Neuronal stem cell (in vitro differentiated cells): ENCODE results near the gene SH3PXD2B.

Experiments used
- DNase-seq: peaks from one replicate; pipeline ENCODE4 v3.0.0-alpha.2; 2013; ENCODE audit warnings: low spot score
- H2AFZ ChIP-seq: one replicate; pipeline ENCODE4 v1.6.1; 2013; ENCODE audit warnings: mild to moderate bottlenecking, low read length, inconsistent platforms
- H2AK5ac ChIP-seq: 2 replicates; pipeline ENCODE4 v1.6.1; 2013; ENCODE audit warnings: low read depth, mild to moderate bottlenecking, inconsistent platforms, low read length, moderate library complexity, mixed read lengths
- H2BK120ac ChIP-seq: 2 replicates; pipeline ENCODE4 v1.6.1; 2013; ENCODE audit warnings: low read depth, mild to moderate bottlenecking, inconsistent platforms, low read length, moderate library complexity, mixed read lengths
- H2BK12ac ChIP-seq: one replicate; pipeline ENCODE4 v1.6.1; 2013; ENCODE audit warnings: low read length, inconsistent platforms
- H2BK15ac ChIP-seq: 2 replicates; pipeline ENCODE4 v1.6.1; 2013; ENCODE audit warnings: mild to moderate bottlenecking, low read length, inconsistent platforms, mixed read lengths
- H2BK5ac ChIP-seq: one replicate; pipeline ENCODE4 v1.6.1; 2013; ENCODE audit warnings: inconsistent platforms, mild to moderate bottlenecking, low read length, moderate library complexity
- H3K14ac ChIP-seq: one replicate; pipeline ENCODE4 v1.6.1; 2013; ENCODE audit warnings: low read length, inconsistent platforms
- H3K18ac ChIP-seq: 2 replicates; pipeline ENCODE4 v1.6.1; 2013; ENCODE audit warnings: low read length, inconsistent platforms
- H3K23ac ChIP-seq: 2 replicates; pipeline ENCODE4 v1.6.1; 2013; ENCODE audit warnings: low read depth, mild to moderate bottlenecking, mixed read lengths, low read length, inconsistent platforms; ENCODE audit not compliant: poor library complexity
- H3K27ac ChIP-seq: replicated peaks from 3 replicates; pipeline ENCODE4 v1.5.1; 2013; ENCODE audit warnings: low read length, inconsistent platforms
- H3K27me3 ChIP-seq, 3 experiments: 2 replicates each; pipeline ENCODE4 v1.6.1; 2013; ENCODE audit warnings: low read length in 3 of 3, mild to moderate bottlenecking in 2 of 3, inconsistent platforms in 1 of 3, low read depth in 1 of 3, mixed read lengths in 1 of 3, moderate library complexity in 1 of 3; ENCODE audit not compliant: control insufficient read depth in 3 of 3, insufficient read depth in 3 of 3
- H3K36me3 ChIP-seq, 2 donors: replicated peaks in 1 of 2; 2 replicates each; pipeline ENCODE4 v1.6.1; 2013; ENCODE audit warnings: low read length in 2 of 2; ENCODE audit not compliant: control insufficient read depth in 2 of 2, insufficient read depth in 2 of 2
- H3K4ac ChIP-seq: 2 replicates; pipeline ENCODE4 v1.6.1; 2013; ENCODE audit warnings: inconsistent platforms, mild to moderate bottlenecking, low read length, moderate library complexity
- H3K4me1 ChIP-seq, 2 donors: 1 replicate in 1 of 2; 2 replicates in 1 of 2; pipeline ENCODE4 v1.6.1; 2013; ENCODE audit warnings: low read length in 2 of 2, low read depth in 1 of 2; ENCODE audit not compliant: control insufficient read depth in 2 of 2, insufficient read depth in 1 of 2
- H3K4me2 ChIP-seq: one replicate; pipeline ENCODE4 v1.6.1; 2013; ENCODE audit warnings: mild to moderate bottlenecking, low read length, inconsistent platforms; ENCODE audit not compliant: insufficient read depth, poor library complexity, severe bottlenecking
- H3K4me3 ChIP-seq, 2 donors: 2 replicates each; pipeline ENCODE4 v1.5.1; 2013; ENCODE audit warnings: low read length in 2 of 2, mild to moderate bottlenecking in 2 of 2, inconsistent platforms in 1 of 2, moderate library complexity in 1 of 2
- H3K79me1 ChIP-seq: one replicate; pipeline ENCODE4 v1.6.1; 2013; ENCODE audit warnings: low read depth, mild to moderate bottlenecking, inconsistent platforms, low read length, moderate library complexity
- H3K9ac ChIP-seq: one replicate; pipeline ENCODE4 v1.6.1; 2013; ENCODE audit warnings: mild to moderate bottlenecking, low read depth, low read length, inconsistent platforms; ENCODE audit not compliant: poor library complexity
- H3K9me3 ChIP-seq, 2 donors: replicated peaks in 1 of 2; 2 replicates each; pipeline versions ENCODE3 to v1.6.1; 2013; ENCODE audit warnings: low read length in 2 of 2, mild to moderate bottlenecking in 2 of 2, inconsistent platforms in 1 of 2, low read depth in 1 of 2, mixed read lengths in 1 of 2, moderate library complexity in 1 of 2; ENCODE audit not compliant: control insufficient read depth in 2 of 2, insufficient read depth in 1 of 2
- H4K8ac ChIP-seq: one replicate; pipeline ENCODE4 v1.6.1; 2013; ENCODE audit warnings: low read depth, mild to moderate bottlenecking, inconsistent platforms, low read length, moderate library complexity
- H4K91ac ChIP-seq: one replicate; pipeline ENCODE4 v1.6.1; 2013; ENCODE audit warnings: low read length, low read depth, mild to moderate bottlenecking, inconsistent platforms; ENCODE audit not compliant: poor library complexity
- WGBS, 2 donors: extraction: QIAGEN DNeasy Blood & Tissue Kit; methylation state at CpG; one replicate each; pipeline ENCODE4 v1.1.7; 2013; ENCODE audit warnings: missing lambda C conversion rate in 2 of 2, mixed read lengths in 1 of 2; ENCODE audit not compliant: insufficient read length in 2 of 2, insufficient replicate concordance in 1 of 2; ENCODE audit errors: extremely low coverage in 2 of 2; 5-methylcytosine and 5-hydroxymethylcytosine counted together

The SH3PXD2B gene

GRCh38 chr5:172423379-172424110 lies 30.8 kb downstream of the SH3PXD2B start:
- Histone ChIP-seq H2BK5ac (no peak overlapping the region), H2BK12ac (no peak overlapping the region), H3K18ac (no peak overlapping the region), H3K4ac (no peak overlapping the region), H3K4me3 (no peak overlapping the region), H2AFZ (no peak overlapping the region), H3K14ac (no peak overlapping the region), H2BK120ac (no peak overlapping the region), H2BK15ac (no peak overlapping the region), H3K23ac (no peak overlapping the region), H3K9me3 (no peaks in the 10 kb centered on the region), H4K8ac (no peak overlapping the region), H3K27me3 (no peaks in the 10 kb centered on the region), H4K91ac (no peak overlapping the region), H2AK5ac (no peak overlapping the region), H3K27ac (no peak overlapping the region), H3K9ac (no peak overlapping the region), H3K4me2 (no peak overlapping the region), H3K36me3 (peaks cover 17 to 87% of the 10 kb centered on the region in 2 donors), H3K79me1 (peaks cover 11% of the 10 kb centered on the region), H3K4me1 (peaks cover 0 to 11% of the 10 kb centered on the region in 2 donors)
- WGBS, 2 donors, result no CpG with 5 or more reads among the region's 20 CpGs
- no peak for DNase-seq

GRCh38 chr5:172422255-172422654 lies 32.1 kb downstream of the SH3PXD2B start:
- no peak overlapping the region for H3K4me3 ChIP-seq
- H2BK120ac ChIP-seq, result no peak overlapping the region
- H3K14ac ChIP-seq, result no peak overlapping the region
- peaks cover 19 to 90% of the 10 kb centered on the region in 2 donors for H3K36me3 ChIP-seq
- no peak overlapping the region for H2AK5ac ChIP-seq
- no peak overlapping the region for H3K18ac ChIP-seq
- H3K79me1 ChIP-seq, result peaks cover 11% of the 10 kb centered on the region
- no peak overlapping the region for H3K27ac ChIP-seq
- H3K9me3 ChIP-seq, result no peaks in the 10 kb centered on the region
- no peaks in the 10 kb centered on the region for H3K27me3 ChIP-seq
- peaks cover 0 to 11% of the 10 kb centered on the region in 2 donors for H3K4me1 ChIP-seq
- no peak overlapping the region for H3K9ac ChIP-seq
- no peak for DNase-seq
- H4K91ac ChIP-seq, result no peak overlapping the region
- WGBS, 2 donors, result no CpG with 5 or more reads among the region's 10 CpGs
- no peak overlapping the region for H3K4ac ChIP-seq
- no peak overlapping the region for H3K4me2 ChIP-seq
- H4K8ac ChIP-seq, result no peak overlapping the region
- H2AFZ ChIP-seq, result no peak overlapping the region
- H2BK5ac ChIP-seq, result no peak overlapping the region
- H2BK12ac ChIP-seq, result no peak overlapping the region
- no peak overlapping the region for H2BK15ac ChIP-seq
- no peak overlapping the region for H3K23ac ChIP-seq

DNA sequence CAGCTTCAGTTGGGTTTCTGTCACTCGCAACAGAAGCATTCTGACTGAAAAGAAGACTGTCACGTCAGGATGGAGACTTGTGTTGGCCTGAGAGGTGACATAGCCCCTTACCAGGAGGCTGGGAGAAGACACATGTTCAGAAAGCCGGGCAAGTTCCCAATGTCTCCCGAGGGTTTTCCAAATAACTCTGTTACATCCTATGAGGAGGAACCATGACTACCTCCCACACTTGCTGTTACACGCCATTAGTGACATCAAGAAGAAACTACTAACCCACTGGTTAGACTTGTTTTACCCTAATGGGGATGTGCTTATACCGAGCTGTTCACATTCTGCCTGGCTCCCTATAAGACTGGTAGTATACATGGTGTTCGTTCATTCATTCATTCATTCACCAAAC lies 33.3 kb downstream of the SH3PXD2B start:
- WGBS, 2 donors, result no CpG with 5 or more reads among the region's 7 CpGs
- H3K9me3 ChIP-seq, result no peaks in the 10 kb centered on the region
- no peak overlapping the region for H2BK12ac ChIP-seq
- H3K14ac ChIP-seq, result no peak overlapping the region
- no peak overlapping the region for H2BK5ac ChIP-seq
- no peak overlapping the region for H3K9ac ChIP-seq
- H3K4ac ChIP-seq, result no peak overlapping the region
- no peak for DNase-seq
- no peak overlapping the region for H2AK5ac ChIP-seq
- H3K27me3 ChIP-seq, result no peaks in the 10 kb centered on the region
- H2BK15ac ChIP-seq, result no peak overlapping the region
- H3K18ac ChIP-seq, result no peak overlapping the region
- H3K4me3 ChIP-seq, result no peak overlapping the region
- no peak overlapping the region for H2AFZ ChIP-seq
- H3K27ac ChIP-seq, result no peak overlapping the region
- H3K4me1 ChIP-seq, result peaks cover 0 to 4% of the 10 kb centered on the region in 2 donors
- no peak overlapping the region for H4K8ac ChIP-seq
- peaks cover 22 to 89% of the 10 kb centered on the region in 2 donors for H3K36me3 ChIP-seq
- H3K23ac ChIP-seq, result no peak overlapping the region
- H3K4me2 ChIP-seq, result no peak overlapping the region
- H4K91ac ChIP-seq, result no peak overlapping the region
- H2BK120ac ChIP-seq, result no peak overlapping the region
- peaks cover 11% of the 10 kb centered on the region for H3K79me1 ChIP-seq

DNA sequence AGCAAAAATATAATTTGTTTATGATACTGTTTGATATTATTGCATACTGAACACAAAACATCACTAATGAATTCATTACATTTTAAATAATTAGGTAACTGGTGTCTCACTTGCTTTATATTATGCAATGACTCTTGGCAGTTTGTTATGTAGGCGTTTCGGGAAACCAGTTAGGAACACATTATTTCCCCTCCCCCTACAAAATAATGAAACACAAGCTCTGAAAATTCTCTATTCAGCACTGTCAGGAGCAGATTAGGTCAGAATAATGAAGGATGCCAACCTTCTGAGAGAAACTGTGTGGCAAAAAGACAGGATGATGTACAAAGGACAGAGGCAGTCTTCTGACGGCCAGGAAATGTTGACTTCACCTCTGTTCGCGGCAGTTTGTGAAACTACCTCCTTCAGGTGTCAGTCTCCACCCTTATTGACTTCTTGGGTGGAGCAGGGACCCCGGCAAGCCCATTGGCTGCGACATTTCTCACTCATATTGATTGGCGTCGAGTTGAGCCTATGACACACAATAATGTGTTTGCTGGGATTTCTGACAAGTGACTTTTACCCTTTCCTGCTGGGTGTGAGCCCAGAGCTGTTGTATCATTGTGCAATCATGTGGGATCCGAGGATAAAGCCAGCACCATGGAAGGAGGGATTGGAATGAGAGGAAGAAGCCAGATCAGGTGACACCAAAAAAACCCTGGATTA lies 33.9 kb downstream of the SH3PXD2B start:
- Histone ChIP-seq H2AFZ (no peak overlapping the region), H3K4ac (no peak overlapping the region), H2BK120ac (no peak overlapping the region), H3K4me3 (no peak overlapping the region), H3K4me1 (peaks cover 0 to 1% of the 10 kb centered on the region in 2 donors), H3K18ac (no peak overlapping the region), H3K36me3 (peaks cover 22 to 92% of the 10 kb centered on the region in 2 donors), H3K27me3 (no peaks in the 10 kb centered on the region), H2BK15ac (no peak overlapping the region), H3K9me3 (no peaks in the 10 kb centered on the region), H3K14ac (no peak overlapping the region), H3K9ac (no peak overlapping the region), H2BK12ac (no peak overlapping the region), H3K27ac (no peak overlapping the region), H2AK5ac (no peak overlapping the region), H3K4me2 (no peak overlapping the region), H3K23ac (no peak overlapping the region), H2BK5ac (no peak overlapping the region), H4K91ac (no peak overlapping the region), H4K8ac (no peak overlapping the region), H3K79me1 (peaks cover 11% of the 10 kb centered on the region)
- no CpG with 5 or more reads among the region's 10 CpGs for WGBS, 2 donors
- DNase-seq, result no peak
